ENCODE results near the gene PDHB. TPM values are rescaled to one million over a fixed set of nuclear protein-coding genes. Genes with fewer than 3 reads are reported as not detected.

PDHB gene
- total and polyA plus RNA-seq, 10 of the 15 experiments (the other 5 are each of a cell fraction or from before 2014, with no cell fraction given), result 62.9 to 224 (median 93.2) TPM

GRCh38 chr3:58419780-58420507 lies 13.7 kb downstream of the PDHB start (continued):
- TF ChIP-seq ETV6 (conservative IDR thresholded peaks at IDR 0.05 in 1 of 2, IDR thresholded peaks at IDR 0.05 in 1 of 2; ENCODE audit: borderline replicate concordance in 1 of 2, low read depth in 1 of 2) (0 out of 4 replicates have a peak, but pooled peaks of 1 of the 2 experiments have one; percentile 20), TCF12 (IDR thresholded peaks at IDR 0.05; ENCODE audit: low read depth, low read length) (no peak), CREM (IDR thresholded peaks at IDR 0.05; ENCODE audit: low read depth) (peak; percentile 57; the same call in 1 of the 2 replicates), IRF4 (IDR thresholded peaks at IDR 0.05; ENCODE audit: low read depth, low read length) (0 out of 2 replicates have a peak, but pooled peaks have one; percentile 44), BHLHE40 (IDR thresholded peaks at IDR 0.05; ENCODE audit: borderline replicate concordance in 1 of 2, low read depth in 2 of 2, low read length in 1 of 2) (0 out of 4 replicates have a peak, but pooled peaks of 1 of the 2 experiments have one; percentile 43), NFIC (IDR thresholded peaks at IDR 0.05; ENCODE audit: low read depth, low read length) (peak; percentile 83), FOXK2 (IDR thresholded peaks at IDR 0.05) (peak; percentile 19; the same call in 1 of the 2 replicates), BCL11A (IDR thresholded peaks at IDR 0.05; ENCODE audit: low read depth, low read length) (peak; percentile 71), KDM1A (IDR thresholded peaks at IDR 0.05; ENCODE audit: borderline replicate concordance) (no peak), ATF2 (IDR thresholded peaks at IDR 0.05; ENCODE audit: low read length) (peak; percentile 85), GABPA (IDR thresholded peaks at IDR 0.05; ENCODE audit: low read depth) (peak; percentile 53; the same call in 1 of the 2 replicates), CREB1 (IDR thresholded peaks at IDR 0.05; ENCODE audit: low read depth) (0 out of 2 replicates have a peak, but pooled peaks have one; percentile 10), ZBED1 (IDR thresholded peaks at IDR 0.05; ENCODE audit: borderline replicate concordance) (peak; percentile 86; the same call in 1 of the 2 replicates), BACH1 (IDR thresholded peaks at IDR 0.05; ENCODE audit: borderline replicate concordance) (no peak), STAT3 (IDR thresholded peaks at IDR 0.05; ENCODE audit: low read depth, low read length) (0 out of 2 replicates have a peak, but pooled peaks have one; percentile 69), JUNB (IDR thresholded peaks at IDR 0.05) (peak; percentile 89), CBFB (IDR thresholded peaks at IDR 0.05; ENCODE audit: low read depth) (0 out of 2 replicates have a peak, but pooled peaks have one; percentile 67), MEF2A (IDR thresholded peaks at IDR 0.05; ENCODE audit: insufficient read depth, low read depth, low read length) (peak; percentile 95), CEBPB (IDR thresholded peaks at IDR 0.05; ENCODE audit: borderline replicate concordance in 1 of 2, low read depth in 2 of 2, low read length in 2 of 2) (0 out of 4 replicates have a peak, but pooled peaks of 1 of the 2 experiments have one; percentile 57), ZNF687 (IDR thresholded peaks at IDR 0.05) (no peak)
- TF ChIP-seq, protein P1, sequence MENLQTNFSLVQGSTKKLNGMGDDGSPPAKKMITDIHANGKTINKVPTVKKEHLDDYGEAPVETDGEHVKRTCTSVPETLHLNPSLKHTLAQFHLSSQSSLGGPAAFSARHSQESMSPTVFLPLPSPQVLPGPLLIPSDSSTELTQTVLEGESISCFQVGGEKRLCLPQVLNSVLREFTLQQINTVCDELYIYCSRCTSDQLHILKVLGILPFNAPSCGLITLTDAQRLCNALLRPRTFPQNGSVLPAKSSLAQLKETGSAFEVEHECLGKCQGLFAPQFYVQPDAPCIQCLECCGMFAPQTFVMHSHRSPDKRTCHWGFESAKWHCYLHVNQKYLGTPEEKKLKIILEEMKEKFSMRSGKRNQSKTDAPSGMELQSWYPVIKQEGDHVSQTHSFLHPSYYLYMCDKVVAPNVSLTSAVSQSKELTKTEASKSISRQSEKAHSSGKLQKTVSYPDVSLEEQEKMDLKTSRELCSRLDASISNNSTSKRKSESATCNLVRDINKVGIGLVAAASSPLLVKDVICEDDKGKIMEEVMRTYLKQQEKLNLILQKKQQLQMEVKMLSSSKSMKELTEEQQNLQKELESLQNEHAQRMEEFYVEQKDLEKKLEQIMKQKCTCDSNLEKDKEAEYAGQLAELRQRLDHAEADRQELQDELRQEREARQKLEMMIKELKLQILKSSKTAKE (IDR thresholded peaks at IDR 0.05; ENCODE audit: low read depth, poor library complexity, severe bottlenecking), result peak; percentile 80

All from GM12878 (cell line).